AG04449 (cell line): Measurements from ENCODE around the gene CTU2.

ENCODE experiments used
- CTCF ChIA-PET: fragments of 350-600 bp; formaldehyde crosslinking; extraction: SDS; loops from one replicate; lab custom pipeline; 2021; ENCODE audit warnings: antibody characterized with exemption; lab: Yijun Ruan, JAX
- POLR2A ChIA-PET: fragments of 400-600, 350-600 bp; formaldehyde crosslinking; extraction: SDS; loops from one replicate; lab custom pipeline; 2020; ENCODE audit warnings: antibody characterized with exemption, inconsistent platforms; lab: Yijun Ruan, JAX
- DNase-seq: peaks from one replicate; pipeline ENCODE4 v3.0.0-alpha.2; 2010; ENCODE audit warnings: low read depth, low spot score
- H3K4me3 ChIP-seq: 2 replicates; pipeline ENCODE4 v1.5.1; 2011; ENCODE audit warnings: low read depth, mild to moderate bottlenecking, control low read depth, low read length
- TF ChIP-seq, protein P1 (sequence below): IDR thresholded peaks from one replicate; pipeline ENCODE4 v1.5.1; 2011; ENCODE audit warnings: mild to moderate bottlenecking, moderate library complexity, low read length, control low read depth, inconsistent platforms; ENCODE audit not compliant: insufficient read depth; ENCODE audit errors: missing control alignments

Gene CTU2

GRCh38 chr16:88735121-88735520, 28.8 kb downstream of the CTU2 start:
- TF ChIP-seq, protein P1, sequence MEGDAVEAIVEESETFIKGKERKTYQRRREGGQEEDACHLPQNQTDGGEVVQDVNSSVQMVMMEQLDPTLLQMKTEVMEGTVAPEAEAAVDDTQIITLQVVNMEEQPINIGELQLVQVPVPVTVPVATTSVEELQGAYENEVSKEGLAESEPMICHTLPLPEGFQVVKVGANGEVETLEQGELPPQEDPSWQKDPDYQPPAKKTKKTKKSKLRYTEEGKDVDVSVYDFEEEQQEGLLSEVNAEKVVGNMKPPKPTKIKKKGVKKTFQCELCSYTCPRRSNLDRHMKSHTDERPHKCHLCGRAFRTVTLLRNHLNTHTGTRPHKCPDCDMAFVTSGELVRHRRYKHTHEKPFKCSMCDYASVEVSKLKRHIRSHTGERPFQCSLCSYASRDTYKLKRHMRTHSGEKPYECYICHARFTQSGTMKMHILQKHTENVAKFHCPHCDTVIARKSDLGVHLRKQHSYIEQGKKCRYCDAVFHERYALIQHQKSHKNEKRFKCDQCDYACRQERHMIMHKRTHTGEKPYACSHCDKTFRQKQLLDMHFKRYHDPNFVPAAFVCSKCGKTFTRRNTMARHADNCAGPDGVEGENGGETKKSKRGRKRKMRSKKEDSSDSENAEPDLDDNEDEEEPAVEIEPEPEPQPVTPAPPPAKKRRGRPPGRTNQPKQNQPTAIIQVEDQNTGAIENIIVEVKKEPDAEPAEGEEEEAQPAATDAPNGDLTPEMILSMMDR = no peak
- ChIA-PET POLR2A (no interaction called here), CTCF (interaction anchor here (0.8 to 25.4 kb wide), 9 partner anchors 8 to 123 kb away, joined by 3 to 544 read pairs (median 23); partner anchors contain the start of genes APRT, CDT1 and PIEZO1)
- DNase-seq = no peak
- no peak overlapping the region for H3K4me3 ChIP-seq

DNA sequence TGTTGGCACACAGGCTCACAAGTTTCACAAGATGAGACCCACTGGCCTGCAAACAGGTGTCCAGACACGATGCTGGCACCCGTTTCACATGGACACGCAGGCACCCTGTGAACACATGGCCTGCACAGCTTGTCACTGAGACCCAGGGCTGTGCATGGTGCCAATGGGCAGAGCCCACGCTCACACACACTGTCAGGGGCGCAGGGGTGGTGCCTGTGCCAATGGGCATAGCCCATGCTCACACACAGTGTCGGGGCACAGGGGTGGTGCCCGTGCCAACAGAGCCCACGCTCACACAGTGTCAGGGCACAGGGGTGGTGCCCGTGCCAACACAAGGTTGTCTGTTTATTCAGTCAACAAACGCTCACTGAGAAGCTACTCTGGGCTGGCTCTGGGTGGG, 29.3 kb downstream of the CTU2 start:
- TF ChIP-seq, protein P1 = no peak
- no peak for DNase-seq
- POLR2A ChIA-PET = no interaction called here
- H3K4me3 ChIP-seq = no peak overlapping the region
- CTCF ChIA-PET = interaction anchor here (0.8 to 25.4 kb wide), 10 partner anchors 7 to 122 kb away, joined by 3 to 544 read pairs (median 24); partner anchors contain the start of genes APRT, CDT1, CTU2 and PIEZO1

DNA sequence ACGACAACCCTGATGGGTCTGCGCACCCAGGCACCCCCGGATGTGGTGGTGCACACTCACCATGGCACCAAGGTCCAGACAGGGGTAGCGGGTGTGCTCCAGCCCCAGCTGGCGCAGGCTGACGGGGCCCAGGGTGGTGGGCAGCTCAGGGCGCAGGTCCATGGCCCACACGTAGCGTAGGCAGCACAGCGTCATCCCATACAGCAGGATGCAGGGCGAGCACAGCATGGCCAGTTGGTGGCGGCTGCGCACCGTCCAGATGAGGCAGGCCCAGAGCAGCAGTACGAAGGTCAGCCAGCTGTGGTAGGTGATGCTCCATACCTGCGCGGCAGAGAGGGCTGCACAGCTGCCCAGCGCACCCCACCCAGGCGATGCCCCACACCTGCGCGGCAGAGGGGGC, 29.8 kb downstream of the CTU2 start:
- TF ChIP-seq, protein P1 = no peak
- CTCF ChIA-PET = interaction anchor here (0.8 to 25.4 kb wide), 17 partner anchors 7 to 478 kb away, joined by 3 to 544 read pairs (median 16); partner anchors contain the start of genes APRT, CDT1, CTU2 and GALNS
- no peak for DNase-seq
- H3K4me3 ChIP-seq = no peak overlapping the region
- POLR2A ChIA-PET = no interaction called here

GRCh38 chr16:88736496-88736895, 30.2 kb downstream of the CTU2 start:
- no peak for DNase-seq
- POLR2A ChIA-PET = no interaction called here
- no peak overlapping the region for H3K4me3 ChIP-seq
- CTCF ChIA-PET = interaction anchor here (0.9 to 25.4 kb wide), 23 partner anchors 10 to 477 kb away, joined by 3 to 544 read pairs (median 10); partner anchors contain the start of genes APRT, CDT1, CTU2 and GALNS
- TF ChIP-seq, protein P1 = no peak

GRCh38 chr16:88737298-88738150, 31.2 kb downstream of the CTU2 start:
- DNase-seq = no peak
- H3K4me3 ChIP-seq = no peak overlapping the region
- ChIA-PET POLR2A (interaction anchor here (1.0 kb wide), 1 partner anchor 48 kb away, joined by 7 read pairs; the partner anchor contains the start of gene PIEZO1), CTCF (interaction anchor here (0.5 to 25.4 kb wide), 35 partner anchors 9 to 481 kb away, joined by 3 to 544 read pairs (median 5); partner anchors contain the start of genes APRT, CDH15, CDT1 and CTU2)
- TF ChIP-seq, protein P1 = peak; percentile 95
